Smooth muscle cell (in vitro differentiated cells): ENCODE data around the gene TRAM2. TPM values are rescaled to one million over a fixed set of nuclear protein-coding genes. Genes with fewer than 3 reads are reported as not detected.

ENCODE experiments used
- DNase-seq: peaks from one replicate; lab custom pipeline; 2025; ENCODE audit not compliant: unreplicated experiment; lab: John Stamatoyannopoulos, UW
- H2AFZ ChIP-seq: fragments of 200-600 bp; sonication (generic); 2 replicates; pipeline ENCODE4 v1.6.0; 2016; ENCODE audit warnings: antibody characterized with exemption, low read depth, mild to moderate bottlenecking
- H3F3A ChIP-seq: fragments of 200-600 bp; sonication (generic); 2 replicates; pipeline ENCODE4 v1.6.0; 2017; ENCODE audit warnings: antibody characterized with exemption, low read depth
- H3K27ac ChIP-seq: fragments of 200-600 bp; sonication (generic); 2 replicates; pipeline ENCODE4 v1.5.1; 2016; ENCODE audit warnings: low read depth, mild to moderate bottlenecking
- H3K27me3 ChIP-seq: fragments of 200-600 bp; sonication (generic); 2 replicates; pipeline ENCODE4 v1.6.1; 2016; ENCODE audit warnings: low read depth, mild to moderate bottlenecking
- H3K36me3 ChIP-seq: fragments of 200-600 bp; sonication (generic); 2 replicates; pipeline ENCODE4 v1.5.1; 2016; ENCODE audit warnings: low read depth
- H3K4me1 ChIP-seq: fragments of 200-600 bp; sonication (generic); 2 replicates; pipeline ENCODE4 v1.5.1; 2016; ENCODE audit warnings: low read depth
- H3K4me2 ChIP-seq: fragments of 200-600 bp; sonication (generic); 2 replicates; pipeline ENCODE4 v1.6.0; 2016; ENCODE audit warnings: mild to moderate bottlenecking
- H3K4me3 ChIP-seq: fragments of 200-600 bp; sonication (generic); 2 replicates; pipeline ENCODE4 v1.5.1; 2016; ENCODE audit warnings: mild to moderate bottlenecking
- H3K79me2 ChIP-seq: fragments of 200-600 bp; sonication (generic); 2 replicates; pipeline ENCODE4 v1.6.0; 2016; ENCODE audit warnings: low read depth, mild to moderate bottlenecking
- H3K9ac ChIP-seq: fragments of 200-600 bp; sonication (generic); 2 replicates; pipeline ENCODE4 v1.6.0; 2016; ENCODE audit warnings: low read depth
- H3K9me3 ChIP-seq: fragments of 200-600 bp; sonication (generic); replicated peaks from 2 replicates; pipeline ENCODE4 v1.5.1; 2016; ENCODE audit warnings: low read depth
- H4K20me1 ChIP-seq: fragments of 200-600 bp; sonication (generic); 2 replicates; pipeline ENCODE4 v1.6.0; 2016; ENCODE audit warnings: low read depth
- CTCF ChIP-seq: fragments of 200-600 bp; sonication (generic); IDR thresholded peaks from 2 replicates; pipeline ENCODE4 v1.5.1; 2017; ENCODE audit warnings: borderline replicate concordance, mild to moderate bottlenecking, antibody characterized with exemption; ENCODE audit not compliant: insufficient read depth, poor library complexity, severe bottlenecking
- WGBS: methylation state at CpG from one replicate; pipeline ENCODE4 v1.1.7; 2016; ENCODE audit warnings: low lambda C conversion rate; 5-methylcytosine and 5-hydroxymethylcytosine counted together
- polyA plus RNA-seq: library from polyadenylated mRNA; unstranded; fragments of >200 nt; fragmentation: Nextera tagmentation; extraction: Ambion mirVana; gene quantifications from 2 replicates; pipeline ENCODE4 v1.2.1, GENCODE V29; 2016
- total RNA-seq: library from RNA; depleted of rRNA; stranded (reverse); fragments of >200 nt; gene quantifications from 2 replicates; pipeline ENCODE4 v1.2.3, GENCODE V29; 2014

TRAM2 gene
- total and polyA plus RNA-seq, 2 experiments from 2014 or later, result 18.2 to 35.6 TPM

- TF ChIP-seq CTCF, result no peak
- H3K4me2 ChIP-seq, result no peak overlapping the region
- peaks cover 76% of the 10 kb centered on the region for H4K20me1 ChIP-seq
- no peaks in the 10 kb centered on the region for H3K9me3 ChIP-seq
- H3K36me3 ChIP-seq, result no peaks in the 10 kb centered on the region
- H3K4me3 ChIP-seq, result no peak overlapping the region
- no peaks in the 10 kb centered on the region for H3F3A ChIP-seq
- H3K79me2 ChIP-seq, result peaks cover 90% of the 10 kb centered on the region
- H3K27me3 ChIP-seq, result no peaks in the 10 kb centered on the region
- no peak overlapping the region for H2AFZ ChIP-seq
- H3K27ac ChIP-seq, result no peak overlapping the region
- H3K4me1 ChIP-seq, result peaks cover 16% of the 10 kb centered on the region
- DNase-seq, result no peak
- H3K9ac ChIP-seq, result no peak overlapping the region
- 83% methylated on average over 4 of the region's 4 CpGs for WGBS
Observed at GRCh38 chr6:52568320-52568719, 8.5 kb downstream of the TRAM2 start.

GRCh38 chr6:52566853-52567279, 10.0 kb downstream of the TRAM2 start:
- peak overlapping the region; percentile 12 for H3K4me2 ChIP-seq
- peaks cover 8% of the 10 kb centered on the region for H3K4me1 ChIP-seq
- H2AFZ ChIP-seq, result no peak overlapping the region
- peaks cover 76% of the 10 kb centered on the region for H4K20me1 ChIP-seq
- H3K27ac ChIP-seq, result peak overlapping the region; percentile 46
- no peak overlapping the region for H3K4me3 ChIP-seq
- DNase-seq, result no peak
- TF ChIP-seq CTCF, result no peak
- peaks cover 88% of the 10 kb centered on the region for H3K79me2 ChIP-seq
- no peaks in the 10 kb centered on the region for H3K36me3 ChIP-seq
- no peaks in the 10 kb centered on the region for H3F3A ChIP-seq
- H3K9ac ChIP-seq, result no peak overlapping the region
- H3K9me3 ChIP-seq, result no peaks in the 10 kb centered on the region
- 18% methylated on average over 3 of the region's 3 CpGs for WGBS
- H3K27me3 ChIP-seq, result no peaks in the 10 kb centered on the region

DNA sequence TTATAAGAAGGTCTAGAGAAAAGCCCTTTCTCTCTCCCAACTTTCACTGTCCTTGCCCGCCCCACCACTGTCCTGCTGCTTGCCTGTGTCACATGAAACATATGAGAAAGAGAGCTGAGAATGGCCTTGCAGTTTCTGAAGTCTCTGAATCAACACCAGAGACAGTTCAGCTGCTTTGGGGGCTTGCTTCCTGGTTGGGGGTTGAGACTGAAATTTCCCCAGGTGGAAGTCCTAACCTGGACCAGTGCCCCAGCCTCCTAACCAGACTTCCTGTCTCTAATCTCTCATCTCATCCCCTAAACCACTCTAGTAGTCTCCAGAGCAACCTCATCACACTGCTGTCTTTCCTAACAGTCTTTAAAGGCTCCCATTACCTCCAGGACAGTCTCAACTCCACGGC, 10.7 kb downstream of the TRAM2 start:
- H3K4me3 ChIP-seq, result no peak overlapping the region
- H3K27ac ChIP-seq, result peak overlapping the region; percentile 29
- no peaks in the 10 kb centered on the region for H3F3A ChIP-seq
- no peaks in the 10 kb centered on the region for H3K27me3 ChIP-seq
- peaks cover 5% of the 10 kb centered on the region for H3K4me1 ChIP-seq
- no peak for DNase-seq
- H3K4me2 ChIP-seq, result peak overlapping the region; percentile 12
- WGBS, result 75% methylated on average over 2 of the region's 2 CpGs
- H3K36me3 ChIP-seq, result no peaks in the 10 kb centered on the region
- no peaks in the 10 kb centered on the region for H3K9me3 ChIP-seq
- no peak overlapping the region for H3K9ac ChIP-seq
- peaks cover 69% of the 10 kb centered on the region for H4K20me1 ChIP-seq
- TF ChIP-seq CTCF, result no peak
- H3K79me2 ChIP-seq, result peaks cover 82% of the 10 kb centered on the region
- no peak overlapping the region for H2AFZ ChIP-seq

DNA sequence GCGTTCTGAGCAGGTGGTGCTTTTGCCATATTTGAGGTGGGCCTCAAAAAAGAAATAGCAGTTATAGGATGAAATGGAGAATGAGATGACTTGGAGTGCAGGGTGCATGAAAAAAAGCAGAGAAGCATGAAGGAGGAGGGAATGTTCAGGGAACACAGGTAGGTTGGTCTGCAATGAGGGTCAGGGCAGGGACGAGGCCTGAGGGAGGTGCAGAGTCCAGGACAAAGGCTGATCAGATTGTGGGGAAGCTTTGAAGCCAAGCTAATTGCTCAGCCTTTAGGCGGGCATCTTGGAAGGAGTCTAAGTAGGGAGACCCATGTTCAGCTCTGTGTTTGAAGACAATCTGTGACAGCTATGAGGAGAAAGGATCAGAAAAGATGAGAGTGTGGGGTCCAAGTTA, 12.0 kb downstream of the TRAM2 start:
- Histone ChIP-seq H3K9me3 (no peaks in the 10 kb centered on the region), H3K36me3 (no peaks in the 10 kb centered on the region), H2AFZ (no peak overlapping the region), H3K79me2 (peaks cover 80% of the 10 kb centered on the region), H4K20me1 (peaks cover 70% of the 10 kb centered on the region), H3K4me3 (no peak overlapping the region), H3K4me2 (no peak overlapping the region), H3K4me1 (no peaks in the 10 kb centered on the region), H3F3A (no peaks in the 10 kb centered on the region), H3K27ac (no peak overlapping the region), H3K27me3 (no peaks in the 10 kb centered on the region), H3K9ac (no peak overlapping the region)
- DNase-seq, result no peak
- TF ChIP-seq CTCF, result no peak
- 95% methylated on average over 3 of the region's 3 CpGs for WGBS
